ENCODE data around the gene POGK.
A peak's percentile ranks its signal among the peaks of the same experiment; 100 is the strongest.
"Not testable (repeated sequence)": the region's sequence is repeated elsewhere in the genome, so short reads cannot be mapped to it uniquely, and the experiment has no call there.

The POGK gene

GRCh38 chr1:166857995-166858394 is 18.7 kb downstream of the POGK start:
- no peak for DNase-seq (ENCODE audit: low read depth)

GRCh38 chr1:166858726-166859419 is 19.6 kb downstream of the POGK start:
- DNase-seq (ENCODE audit: low read depth) = no peak

- no peak for DNase-seq (ENCODE audit: low read depth)
Observed at GRCh38 chr1:166859597-166859996, 20.3 kb downstream of the POGK start.

- DNase-seq (ENCODE audit: low read depth) = no peak
Observed at GRCh38 chr1:166865926-166866325, 26.7 kb downstream of the POGK start.

- DNase-seq (ENCODE audit: low read depth) = no peak
Observed at GRCh38 chr1:166868639-166869038, 29.4 kb downstream of the POGK start.

GRCh38 chr1:166869318-166870099 is 30.2 kb downstream of the POGK start:
- DNase-seq (ENCODE audit: low read depth) = no peak

GRCh38 chr1:166870584-166870983 is 31.3 kb downstream of the POGK start:
- DNase-seq (ENCODE audit: low read depth) = no peak

GRCh38 chr1:166874464-166874863 is 35.2 kb downstream of the POGK start:
- no peak for DNase-seq (ENCODE audit: low read depth)

GRCh38 chr1:166875302-166875733 is 36.0 kb downstream of the POGK start:
- DNase-seq (ENCODE audit: low read depth) = no peak

GRCh38 chr1:166875734-166876539 is 36.7 kb downstream of the POGK start, which contains the start of gene TADA1:
TSS of gene TADA1 (minus strand) at chr1:166876264. CDS start at chr1:166876233, 31 bp downstream.
- peak; percentile 97 for DNase-seq (ENCODE audit: low read depth)

- DNase-seq (ENCODE audit: low read depth) = no peak
Observed at GRCh38 chr1:166876540-166876838, 37.2 kb downstream of the POGK start.

GRCh38 chr1:166878173-166878917 is 39.1 kb downstream of the POGK start:
- DNase-seq (ENCODE audit: low read depth) = not testable (repeated sequence)

GRCh38 chr1:166882893-166883292 is 43.6 kb downstream of the POGK start:
- DNase-seq (ENCODE audit: low read depth) = no peak

- no peak for DNase-seq (ENCODE audit: low read depth)
Observed at GRCh38 chr1:166884040-166884642, 44.9 kb downstream of the POGK start.

- no peak for DNase-seq (ENCODE audit: low read depth)
Observed at GRCh38 chr1:166884971-166885370, 45.7 kb downstream of the POGK start.

- DNase-seq (ENCODE audit: low read depth) = no peak
Observed at GRCh38 chr1:166888373-166889111, 49.3 kb downstream of the POGK start.

- no peak for DNase-seq (ENCODE audit: low read depth)
Observed at GRCh38 chr1:166889776-166890175, 50.5 kb downstream of the POGK start.

GRCh38 chr1:166895766-166896165 is 56.5 kb downstream of the POGK start:
- no peak for DNase-seq (ENCODE audit: low read depth)

- DNase-seq (ENCODE audit: low read depth) = no peak
Observed at GRCh38 chr1:166899769-166900168, 60.5 kb downstream of the POGK start.

GRCh38 chr1:166900987-166901386 is 61.7 kb downstream of the POGK start:
- DNase-seq (ENCODE audit: low read depth) = no peak

- no peak for DNase-seq (ENCODE audit: low read depth)
Observed at GRCh38 chr1:166902279-166902678, 63.0 kb downstream of the POGK start.
